Raji (cell line): Measurements from ENCODE around the gene CCDC28B.

Experiments used
- POLR2A ChIP-seq: IDR thresholded peaks from 2 replicates; pipeline ENCODE4 v1.6.1; 2011; ENCODE audit warnings: low read depth, low read length, control low read depth; ENCODE audit not compliant: insufficient read depth

CCDC28B gene

GRCh38 chr1:32231843-32232432 lies 31.5 kb downstream of the CCDC28B start:
- TF ChIP-seq POLR2A, result no peak

GRCh38 chr1:32232558-32233304 lies 32.3 kb downstream of the CCDC28B start:
- TF ChIP-seq POLR2A, result no peak

DNA sequence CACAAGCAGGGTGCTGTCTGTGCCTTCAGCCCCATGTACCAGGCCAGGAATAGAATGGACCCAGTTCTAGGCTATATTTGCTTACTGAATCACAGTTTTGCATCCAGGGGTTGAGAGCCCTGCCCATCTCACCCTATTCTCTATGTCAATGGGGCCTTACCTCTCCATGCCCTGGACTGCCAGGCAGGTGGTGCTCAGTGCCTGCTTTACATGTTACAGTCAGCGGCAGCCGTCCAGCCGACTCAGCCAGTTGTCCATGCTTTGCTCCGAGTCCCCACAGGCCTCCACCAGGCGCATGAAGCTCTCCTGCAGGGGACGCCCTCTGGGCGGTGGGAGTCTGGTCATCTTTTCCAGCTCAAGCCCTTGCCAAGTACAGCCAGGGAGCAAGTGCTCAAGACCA lies 34.4 kb downstream of the CCDC28B start:
- TF ChIP-seq POLR2A, result no peak

- no peak for TF ChIP-seq POLR2A
These were observed 38.9 kb downstream of the CCDC28B start for GRCh38 chr1:32239337-32239736.

GRCh38 chr1:32239790-32240139 lies 39.4 kb downstream of the CCDC28B start:
- TF ChIP-seq POLR2A, result no peak

DNA sequence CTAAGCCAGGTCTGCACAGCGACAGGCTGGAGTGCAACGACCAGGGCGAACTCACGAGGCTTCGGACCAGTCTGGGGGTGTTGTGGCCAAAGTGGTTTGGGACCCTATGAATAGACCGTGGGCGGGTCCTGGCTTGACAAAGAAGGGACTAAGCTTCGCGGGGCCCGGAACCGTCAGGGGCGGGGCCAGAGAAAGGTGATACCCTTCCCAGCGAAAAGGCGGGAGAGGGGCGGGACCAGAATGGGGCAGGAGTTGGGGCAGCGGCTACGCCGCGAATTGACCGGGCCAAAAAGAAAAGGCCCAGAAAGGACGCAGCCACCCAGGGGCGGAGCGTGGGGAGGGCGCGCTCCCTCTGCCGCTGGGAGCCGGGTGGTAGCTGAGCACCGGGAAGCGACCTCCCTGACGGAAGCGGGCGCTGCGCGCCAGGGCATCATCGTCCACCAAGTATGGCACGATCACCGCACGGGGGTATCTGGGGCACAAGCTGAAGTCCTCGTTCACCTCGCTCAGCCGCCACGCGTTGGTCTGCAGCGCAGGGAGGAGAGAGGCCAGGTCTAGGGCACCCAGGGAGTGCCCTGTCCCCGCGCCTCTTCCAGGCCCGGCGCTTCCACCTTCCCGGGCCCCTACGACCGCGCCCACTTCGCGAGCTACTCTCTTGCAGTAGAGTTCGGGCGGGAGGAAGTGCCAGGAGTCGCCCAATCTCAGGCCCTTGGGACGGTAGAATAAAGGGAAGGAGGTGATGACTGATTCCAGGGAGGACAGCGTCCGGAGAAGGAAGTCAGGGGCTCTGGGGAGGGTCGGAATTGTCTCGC lies 40.0 kb downstream of the CCDC28B start:
- TF ChIP-seq POLR2A, result peak; percentile 50

- TF ChIP-seq POLR2A, result no peak
These were observed 40.8 kb downstream of the CCDC28B start for GRCh38 chr1:32241001-32241763.

GRCh38 chr1:32242341-32242851 lies 42.0 kb downstream of the CCDC28B start:
- TF ChIP-seq POLR2A, result no peak

DNA sequence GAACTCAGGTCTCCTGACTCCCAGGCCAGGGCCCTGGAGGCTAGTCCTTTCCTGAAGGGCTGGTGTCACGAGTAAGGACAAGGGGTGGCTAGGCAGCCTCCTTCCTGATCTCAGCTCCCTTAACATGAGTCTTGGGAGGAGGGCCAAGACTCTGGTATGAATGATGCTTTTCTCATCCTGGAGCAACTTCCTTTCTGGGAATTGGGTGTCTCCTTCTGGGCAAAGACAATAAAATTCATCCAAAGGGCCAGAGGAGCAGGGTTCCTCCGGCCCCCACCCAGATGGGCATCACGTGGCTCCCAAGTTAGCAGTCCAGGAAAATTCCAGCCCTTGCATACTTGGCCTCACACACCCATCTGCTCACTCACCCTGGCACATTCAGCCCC lies 46.5 kb downstream of the CCDC28B start, which contains the start of gene FAM167B:
TSS of gene FAM167B (plus strand) at position 335 of the 386 bp plus-strand sequence. CDS start 200 bp downstream, outside the sequence.
- no peak for TF ChIP-seq POLR2A

GRCh38 chr1:32247452-32247851 lies 47.1 kb downstream of the CCDC28B start:
- no peak for TF ChIP-seq POLR2A

DNA sequence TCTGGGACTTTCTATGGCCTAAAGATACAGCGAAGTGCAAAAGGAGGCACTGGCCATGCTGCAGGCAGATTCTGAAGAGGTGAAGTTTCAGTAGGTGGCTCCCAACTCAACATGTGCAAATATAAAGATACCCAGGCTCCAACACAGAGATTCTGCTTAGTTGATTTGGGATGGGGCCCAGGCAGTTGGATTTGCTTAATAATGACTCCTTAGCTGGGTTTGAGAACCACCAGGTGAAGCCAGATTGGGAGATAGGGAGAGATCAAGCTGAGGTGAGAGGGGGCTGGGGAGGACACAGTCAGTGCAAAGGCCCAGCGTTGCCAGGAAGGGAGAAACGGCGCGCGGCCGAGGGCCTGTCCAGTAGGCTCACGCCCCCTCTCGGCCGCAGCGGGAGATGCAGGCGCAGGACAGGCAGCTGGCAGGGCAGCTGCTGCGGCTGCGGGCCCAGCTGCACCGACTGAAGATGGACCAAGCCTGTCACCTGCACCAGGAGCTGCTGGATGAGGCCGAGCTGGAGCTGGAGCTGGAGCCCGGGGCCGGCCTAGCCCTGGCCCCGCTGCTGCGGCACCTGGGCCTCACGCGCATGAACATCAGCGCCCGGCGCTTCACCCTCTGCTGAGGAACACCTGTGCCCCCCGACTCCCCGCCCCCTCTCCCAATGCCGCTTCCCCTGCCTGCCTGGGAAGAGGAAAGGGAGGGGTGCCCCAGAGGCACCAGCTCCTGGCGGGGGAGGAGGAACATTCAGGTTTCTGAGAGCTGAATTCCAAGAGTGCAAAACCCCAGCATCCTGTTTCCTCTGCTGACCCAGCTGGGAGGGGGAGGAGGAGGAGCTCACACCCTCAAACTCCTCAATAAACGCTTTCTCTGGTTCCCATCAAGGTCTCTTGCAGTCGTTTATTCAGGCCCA lies 47.8 kb downstream of the CCDC28B start:
- TF ChIP-seq POLR2A, result peak; percentile 30; the same call in 1 of the 2 replicates

DNA sequence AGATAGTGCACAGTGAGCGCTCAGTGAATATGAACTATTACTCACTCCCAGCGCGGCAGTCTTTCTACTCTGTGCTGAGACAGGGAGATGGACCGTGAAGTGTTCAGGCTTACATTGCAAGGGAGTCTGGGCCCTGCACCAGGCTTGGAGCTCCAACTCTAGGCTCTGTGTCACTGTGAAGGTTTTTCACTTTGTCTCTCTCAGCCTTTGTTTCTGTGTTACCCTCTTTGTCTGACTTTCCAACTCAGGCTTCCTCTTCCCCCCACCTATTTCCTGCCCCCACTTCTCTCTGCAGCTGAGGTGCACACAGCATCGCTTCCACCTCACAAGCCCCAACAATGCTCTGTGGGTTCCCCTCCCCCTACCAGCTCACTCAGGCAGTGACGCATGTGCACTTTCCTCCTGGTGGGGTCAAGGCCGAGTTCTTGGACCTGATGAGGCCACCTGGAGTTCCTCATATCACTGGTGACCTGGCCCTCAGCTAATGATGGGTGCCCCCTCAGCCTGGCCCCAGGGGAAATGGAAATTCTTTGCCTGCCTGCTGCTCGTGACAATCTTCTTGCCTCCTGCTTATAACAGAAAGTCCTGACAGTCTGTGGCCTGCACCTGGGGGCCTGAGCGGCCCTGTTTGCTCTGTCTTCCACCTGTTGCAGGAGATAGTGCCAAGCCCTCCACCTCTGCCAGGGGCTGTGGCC lies 49.6 kb downstream of the CCDC28B start:
- peak; percentile 57 for TF ChIP-seq POLR2A
